Endodermal cell (in vitro differentiated cells): Measurements from ENCODE around the gene TNRC6C. TPM values are rescaled to one million over a fixed set of nuclear protein-coding genes. Genes with fewer than 3 reads are reported as not detected.
A peak's percentile ranks its signal among the peaks of the same experiment; 100 is the strongest.

Experiments
- DNase-seq: peaks from one replicate; pipeline ENCODE4 v3.0.0-alpha.2; 2017
- H3K27ac ChIP-seq: 2 replicates; pipeline ENCODE4 v1.5.1; 2013; ENCODE audit warnings: mild to moderate bottlenecking, low read depth, low read length, moderate library complexity
- H3K27me3 ChIP-seq: 2 replicates; pipeline ENCODE4 v1.6.1; 2013; ENCODE audit warnings: mild to moderate bottlenecking, low read length, moderate library complexity; ENCODE audit not compliant: insufficient read depth, control insufficient read depth, poor library complexity, severe bottlenecking
- H3K36me3 ChIP-seq: 2 replicates; pipeline ENCODE4 v1.7.0; 2013; ENCODE audit warnings: mild to moderate bottlenecking, low read length, moderate library complexity; ENCODE audit not compliant: control insufficient read depth, insufficient read depth
- H3K4me1 ChIP-seq: one replicate; pipeline ENCODE4 v1.7.0; 2013; ENCODE audit warnings: low read length; ENCODE audit not compliant: control insufficient read depth, insufficient read depth
- H3K4me3 ChIP-seq: 2 replicates; pipeline ENCODE4 v1.5.1; 2013; ENCODE audit warnings: mild to moderate bottlenecking, low read length, moderate library complexity
- H3K9ac ChIP-seq: 2 replicates; pipeline ENCODE4 v1.6.1; 2013; ENCODE audit warnings: mild to moderate bottlenecking, low read length, moderate library complexity; ENCODE audit not compliant: poor library complexity, severe bottlenecking; ENCODE audit errors: extremely low read depth
- H3K9me3 ChIP-seq: 2 replicates; pipeline ENCODE4 v1.6.1; 2013; ENCODE audit warnings: mild to moderate bottlenecking, low read length, moderate library complexity; ENCODE audit not compliant: control insufficient read depth
- H3K27ac Mint-ChIP-seq: 2 replicates; pipeline ENCODE4 v1.8.0; 2020; ENCODE audit warnings: mixed read lengths
- H3K27me3 Mint-ChIP-seq: 2 replicates; pipeline ENCODE4 v1.8.0; 2021; ENCODE audit warnings: mild to moderate bottlenecking, mixed read lengths; ENCODE audit not compliant: insufficient read depth
- H3K36me3 Mint-ChIP-seq: 2 replicates; pipeline ENCODE4 v1.8.0; 2020; ENCODE audit warnings: low read depth, mixed read lengths
- H3K4me1 Mint-ChIP-seq: 2 replicates; pipeline ENCODE4 v1.8.0; 2020; ENCODE audit warnings: mixed read lengths
- H3K4me3 Mint-ChIP-seq: 2 replicates; pipeline ENCODE4 v1.8.0; 2020; ENCODE audit warnings: mild to moderate bottlenecking, moderate library complexity, mixed read lengths
- H3K9me3 Mint-ChIP-seq: 2 replicates; pipeline ENCODE4 v1.8.0; 2020; ENCODE audit warnings: mild to moderate bottlenecking, mixed read lengths
- WGBS, 2 experiments: methylation state at CpG; one replicate each; pipeline versions ENCODE4 v1.1.5 to v1.1.7; 2013; ENCODE audit warnings: missing lambda C conversion rate in 2 of 2, mixed read lengths in 1 of 2; ENCODE audit not compliant: insufficient coverage in 1 of 2, insufficient read length in 1 of 2; 5-methylcytosine and 5-hydroxymethylcytosine counted together
- total RNA-seq, 2 donors: library from RNA; stranded (reverse); fragmentation: NEBNext Ultra II Directional in 1 of 2; extraction: Animal tissue kit (Norgen Biotek cat#: 25700) in 1 of 2; gene quantifications; 2 replicates in 1 of 2; 3 replicates in 1 of 2; pipeline ENCODE4 v1.2.1, GENCODE V29; 2021
- TF ChIP-seq, protein P1 (sequence below): fragments of 200-600 bp; sonication (generic); conservative IDR thresholded peaks from 2 replicates; pipeline ENCODE4 v1.5.0; 2021; ENCODE audit warnings: antibody characterized with exemption, mild to moderate bottlenecking

The TNRC6C gene
- total RNA-seq, 2 donors from 2014 or later, result 22.4 to 40.2 TPM

DNA sequence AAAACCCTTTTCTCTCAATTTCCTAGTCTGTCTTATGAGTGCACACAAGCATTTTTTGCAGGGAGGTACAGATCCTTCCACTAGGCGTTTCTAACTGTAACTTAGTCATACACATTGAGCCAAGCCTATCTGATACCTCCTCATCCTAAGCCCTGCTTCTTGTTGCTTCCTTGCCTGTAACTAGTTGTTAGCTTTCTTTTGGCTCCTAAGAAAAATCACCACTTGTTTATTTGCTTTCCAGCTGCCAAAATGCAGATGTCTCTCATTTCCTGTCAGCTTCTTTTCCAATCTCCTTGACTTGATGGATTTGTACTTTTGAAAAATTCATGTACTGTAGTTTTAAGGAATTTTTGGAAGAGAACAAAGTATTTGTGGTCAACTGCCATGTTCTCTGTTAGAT lies 73.7 kb downstream of the TNRC6C start:
- 88 to 93% methylated on average over 1 of the region's 1 CpG for WGBS, 2 experiments
- H3K4me1 Mint-ChIP-seq, result no peaks in the 10 kb centered on the region
- no peaks in the 10 kb centered on the region for H3K4me1 ChIP-seq
- H3K4me3 Mint-ChIP-seq, result no peak overlapping the region
- H3K9ac ChIP-seq, result no peak overlapping the region
- H3K4me3 ChIP-seq, result no peak overlapping the region
- H3K27me3 ChIP-seq, result no peaks in the 10 kb centered on the region
- H3K9me3 ChIP-seq, result no peaks in the 10 kb centered on the region
- no peak for DNase-seq
- no peak overlapping the region for H3K27ac Mint-ChIP-seq
- H3K27me3 Mint-ChIP-seq, result no peaks in the 10 kb centered on the region
- H3K36me3 ChIP-seq, result peaks cover 50% of the 10 kb centered on the region
- peaks cover 35% of the 10 kb centered on the region for H3K36me3 Mint-ChIP-seq
- no peaks in the 10 kb centered on the region for H3K9me3 Mint-ChIP-seq
- TF ChIP-seq, protein P1, sequence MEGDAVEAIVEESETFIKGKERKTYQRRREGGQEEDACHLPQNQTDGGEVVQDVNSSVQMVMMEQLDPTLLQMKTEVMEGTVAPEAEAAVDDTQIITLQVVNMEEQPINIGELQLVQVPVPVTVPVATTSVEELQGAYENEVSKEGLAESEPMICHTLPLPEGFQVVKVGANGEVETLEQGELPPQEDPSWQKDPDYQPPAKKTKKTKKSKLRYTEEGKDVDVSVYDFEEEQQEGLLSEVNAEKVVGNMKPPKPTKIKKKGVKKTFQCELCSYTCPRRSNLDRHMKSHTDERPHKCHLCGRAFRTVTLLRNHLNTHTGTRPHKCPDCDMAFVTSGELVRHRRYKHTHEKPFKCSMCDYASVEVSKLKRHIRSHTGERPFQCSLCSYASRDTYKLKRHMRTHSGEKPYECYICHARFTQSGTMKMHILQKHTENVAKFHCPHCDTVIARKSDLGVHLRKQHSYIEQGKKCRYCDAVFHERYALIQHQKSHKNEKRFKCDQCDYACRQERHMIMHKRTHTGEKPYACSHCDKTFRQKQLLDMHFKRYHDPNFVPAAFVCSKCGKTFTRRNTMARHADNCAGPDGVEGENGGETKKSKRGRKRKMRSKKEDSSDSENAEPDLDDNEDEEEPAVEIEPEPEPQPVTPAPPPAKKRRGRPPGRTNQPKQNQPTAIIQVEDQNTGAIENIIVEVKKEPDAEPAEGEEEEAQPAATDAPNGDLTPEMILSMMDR, result no peak
- no peak overlapping the region for H3K27ac ChIP-seq

DNA sequence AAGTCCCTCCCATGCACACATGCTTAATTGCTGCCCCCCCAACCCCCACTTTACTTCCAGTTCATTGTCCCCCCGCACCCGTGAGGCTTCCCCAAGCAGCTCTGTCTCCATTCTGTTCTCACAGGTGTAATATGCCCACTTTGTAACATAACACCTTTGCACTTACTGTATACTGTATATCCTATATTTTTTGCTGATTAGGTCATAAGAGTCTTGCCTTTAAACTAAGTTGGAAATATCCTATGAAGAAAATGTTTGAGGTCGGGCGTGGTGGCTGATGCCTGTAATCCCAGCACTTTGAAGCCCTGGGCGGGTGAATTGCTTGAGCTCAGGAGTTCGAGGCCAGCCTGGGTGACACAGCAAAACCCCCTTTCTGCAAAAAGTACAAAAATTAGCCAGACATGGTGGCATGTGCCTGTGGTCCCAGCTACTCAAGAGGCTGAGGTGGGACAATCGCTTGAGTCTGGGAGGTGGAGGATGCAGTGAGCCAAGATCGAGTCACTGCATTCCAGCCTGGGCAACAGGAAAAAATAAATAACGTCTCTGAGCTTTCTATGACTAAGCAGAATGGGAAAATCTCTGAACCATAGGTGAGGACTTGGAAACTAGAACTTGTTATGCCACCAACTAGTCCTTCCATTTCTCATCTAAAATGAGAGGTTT lies 76.1 kb downstream of the TNRC6C start:
- TF ChIP-seq, protein P1, result no peak
- WGBS, 2 experiments, result 93% methylated on average over 6 to 9 of the region's 9 CpGs
- Mint-ChIP-seq H3K4me1 (no peaks in the 10 kb centered on the region), H3K9me3 (no peaks in the 10 kb centered on the region), H3K36me3 (peaks cover 53% of the 10 kb centered on the region), H3K27ac (peak overlapping the region; percentile 42), H3K27me3 (no peaks in the 10 kb centered on the region), H3K4me3 (no peak overlapping the region)
- Histone ChIP-seq H3K4me3 (no peak overlapping the region), H3K9ac (no peak overlapping the region), H3K36me3 (peaks cover 60% of the 10 kb centered on the region), H3K4me1 (no peaks in the 10 kb centered on the region), H3K27me3 (no peaks in the 10 kb centered on the region), H3K9me3 (no peaks in the 10 kb centered on the region), H3K27ac (no peak overlapping the region)
- DNase-seq, result no peak

DNA sequence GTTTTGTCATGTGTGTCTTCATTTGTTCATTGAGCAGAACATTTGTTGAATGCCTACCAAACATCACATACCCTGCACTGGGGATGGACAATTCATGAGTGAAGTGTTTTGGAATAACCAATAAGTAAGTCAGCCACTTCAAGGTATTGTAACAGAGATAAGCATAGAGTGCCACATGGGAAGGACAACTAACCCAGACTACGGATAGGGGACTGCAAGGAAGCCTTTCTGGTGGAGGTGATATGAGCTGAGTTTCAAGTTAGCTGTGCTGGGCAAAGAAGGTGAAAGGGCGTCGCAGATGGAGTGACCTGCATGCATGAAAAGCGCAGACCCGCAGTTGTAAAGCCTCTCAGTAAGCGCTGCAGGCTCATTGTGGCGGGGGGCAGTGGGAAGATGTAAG lies 78.8 kb downstream of the TNRC6C start:
- no peak overlapping the region for H3K27ac Mint-ChIP-seq
- H3K4me1 Mint-ChIP-seq, result no peaks in the 10 kb centered on the region

More for the DNA sequence above, 78.8 kb downstream of the TNRC6C start:
- Histone ChIP-seq H3K9me3 (no peaks in the 10 kb centered on the region), H3K9ac (no peak overlapping the region), H3K27ac (no peak overlapping the region), H3K27me3 (no peaks in the 10 kb centered on the region), H3K36me3 (peaks cover 44% of the 10 kb centered on the region), H3K4me3 (no peak overlapping the region), H3K4me1 (no peaks in the 10 kb centered on the region)
- H3K9me3 Mint-ChIP-seq, result no peaks in the 10 kb centered on the region
- WGBS, 2 experiments, result 91 to 93% methylated on average over 5 to 7 of the region's 7 CpGs
- DNase-seq, result no peak
- H3K27me3 Mint-ChIP-seq, result no peaks in the 10 kb centered on the region
- peaks cover 46% of the 10 kb centered on the region for H3K36me3 Mint-ChIP-seq
- H3K4me3 Mint-ChIP-seq, result no peak overlapping the region
- TF ChIP-seq, protein P1, result no peak
